Kidney (tissue), 14 donors: ENCODE data around the gene KCNC1. TPM values are rescaled to one million over a fixed set of nuclear protein-coding genes. Genes with fewer than 3 reads are reported as not detected.

Experiments used
- DNase-seq, 5 donors: peaks; one replicate each; pipeline ENCODE4 v3.0.0-alpha.2; 2013 to 2020
- FAIRE-seq: peaks from 2 replicates; lab custom pipeline; 2012; peaks lifted over from hg19 to GRCh38; lab: Jason Lieb, UNC
- H3K27ac ChIP-seq, 2 donors: one replicate each; pipeline ENCODE4 v1.7.0; 2013; ENCODE audit warnings: low read depth in 2 of 2, low read length in 2 of 2, inconsistent platforms in 1 of 2
- H3K27me3 ChIP-seq: one replicate; pipeline ENCODE4 v1.7.1; 2013; ENCODE audit warnings: low read length, inconsistent platforms; ENCODE audit not compliant: control insufficient read depth, insufficient read depth
- H3K36me3 ChIP-seq, 3 donors: one replicate each; pipeline versions ENCODE4 v1.7.0 to v1.7.1; 2013; ENCODE audit warnings: low read length in 3 of 3, control low read depth in 1 of 3, inconsistent platforms in 1 of 3; ENCODE audit not compliant: insufficient read depth in 3 of 3, control insufficient read depth in 2 of 3
- H3K4me1 ChIP-seq, 3 donors: one replicate each; pipeline versions ENCODE4 v1.7.0 to v1.7.1; 2013; ENCODE audit warnings: low read length in 3 of 3, inconsistent platforms in 1 of 3, low read depth in 1 of 3; ENCODE audit not compliant: control insufficient read depth in 2 of 3, insufficient read depth in 2 of 3
- H3K4me3 ChIP-seq, 3 donors: one replicate each; pipeline versions ENCODE4 v1.7.0 to v1.8.1; 2013; ENCODE audit warnings: low read length in 3 of 3, control low read depth in 1 of 3, inconsistent platforms in 1 of 3
- H3K9ac ChIP-seq, 3 donors: one replicate each; pipeline versions ENCODE4 v1.7.0 to v1.7.1; 2013; ENCODE audit warnings: low read length in 3 of 3, control low read depth in 1 of 3, inconsistent platforms in 1 of 3
- H3K9me3 ChIP-seq, 3 donors: one replicate each; pipeline versions ENCODE4 v1.7.0 to v1.7.1; 2013; ENCODE audit warnings: low read length in 3 of 3, control low read depth in 1 of 3, inconsistent platforms in 1 of 3; ENCODE audit not compliant: control insufficient read depth in 2 of 3, insufficient read depth in 1 of 3
- intact Hi-C: fragments of 100-400 bp; cut with DNase I; formaldehyde crosslinking; loops from one replicate; pipeline ENCODE4 v1.11.1; 2022
- polyA plus RNA-seq: library from polyadenylated mRNA; stranded (reverse); fragments of 350-450 nt; fragmentation: Illumina TruSeq; extraction: RNeasy Lipid Tissue Mini Kit (QIAGEN cat#74804); gene quantifications from one replicate; pipeline ENCODE4 v1.2.3, GENCODE V29; 2014; ENCODE audit warnings: low read depth, low replicate concordance; ENCODE audit not compliant: insufficient read depth
- total RNA-seq: library from RNA; stranded (reverse); fragmentation: NEBNext Ultra II Directional; extraction: Animal tissue kit (Norgen Biotek cat#: 25700); gene quantifications from one replicate; pipeline ENCODE4 v1.2.1, GENCODE V29; 2021
- TF ChIP-seq, protein P1 (sequence below): IDR thresholded peaks from 3 replicates; pipeline ENCODE4 v1.5.1; 2012; ENCODE audit warnings: mild to moderate bottlenecking, moderate library complexity, borderline replicate concordance; ENCODE audit not compliant: insufficient read depth; ENCODE audit errors: extremely low read depth
- donor health status: control.
- donor health status: control.
- donor health status: control.
- donor health status: control.
- donor health status: control.
- donor health status: DM: yes; HTN: yes; CAD: no.
- donor health status: Normal renal cell carcinoma (clear cell type).

Gene KCNC1
- total and polyA plus RNA-seq, 2 donors from 2014 or later, result 0.03 TPM; not detected in 1

DNA sequence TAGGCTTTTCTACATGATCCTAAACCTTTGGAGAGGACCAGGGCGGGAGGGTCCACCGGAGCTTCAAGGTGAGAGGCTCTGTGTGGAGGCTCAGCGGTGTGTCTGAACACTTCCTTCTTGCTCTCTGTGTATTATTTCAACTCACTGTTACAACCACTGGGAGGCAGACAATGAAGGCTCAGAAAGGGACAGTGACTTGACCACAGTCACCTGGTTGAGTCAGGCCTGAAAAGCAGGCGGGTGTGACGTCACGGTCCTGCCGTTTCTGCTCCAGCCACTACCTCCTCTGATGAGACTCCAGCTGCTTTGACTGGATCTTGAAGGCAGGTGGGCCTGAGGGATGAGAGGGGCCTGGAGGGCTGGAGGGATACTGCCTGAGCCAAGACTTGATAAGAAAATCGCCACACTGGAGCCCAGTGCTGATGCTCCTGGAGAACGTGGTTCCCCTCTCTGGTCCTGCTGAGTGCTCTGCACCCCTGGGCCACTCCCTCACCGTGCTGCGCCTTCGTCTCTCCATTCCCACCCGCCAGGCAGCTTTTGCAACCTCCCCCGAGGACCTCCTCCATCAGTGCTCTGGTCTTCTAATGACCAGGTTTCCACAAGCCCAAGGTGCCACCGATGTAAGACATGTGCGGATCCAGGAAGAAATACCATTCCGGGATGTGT is 27.9 kb downstream of the KCNC1 start:
- no peak overlapping the region for H3K27ac ChIP-seq
- H3K4me1 ChIP-seq, result no peaks in the 10 kb centered on the region
- no peak overlapping the region for H3K4me3 ChIP-seq
- TF ChIP-seq, protein P1, sequence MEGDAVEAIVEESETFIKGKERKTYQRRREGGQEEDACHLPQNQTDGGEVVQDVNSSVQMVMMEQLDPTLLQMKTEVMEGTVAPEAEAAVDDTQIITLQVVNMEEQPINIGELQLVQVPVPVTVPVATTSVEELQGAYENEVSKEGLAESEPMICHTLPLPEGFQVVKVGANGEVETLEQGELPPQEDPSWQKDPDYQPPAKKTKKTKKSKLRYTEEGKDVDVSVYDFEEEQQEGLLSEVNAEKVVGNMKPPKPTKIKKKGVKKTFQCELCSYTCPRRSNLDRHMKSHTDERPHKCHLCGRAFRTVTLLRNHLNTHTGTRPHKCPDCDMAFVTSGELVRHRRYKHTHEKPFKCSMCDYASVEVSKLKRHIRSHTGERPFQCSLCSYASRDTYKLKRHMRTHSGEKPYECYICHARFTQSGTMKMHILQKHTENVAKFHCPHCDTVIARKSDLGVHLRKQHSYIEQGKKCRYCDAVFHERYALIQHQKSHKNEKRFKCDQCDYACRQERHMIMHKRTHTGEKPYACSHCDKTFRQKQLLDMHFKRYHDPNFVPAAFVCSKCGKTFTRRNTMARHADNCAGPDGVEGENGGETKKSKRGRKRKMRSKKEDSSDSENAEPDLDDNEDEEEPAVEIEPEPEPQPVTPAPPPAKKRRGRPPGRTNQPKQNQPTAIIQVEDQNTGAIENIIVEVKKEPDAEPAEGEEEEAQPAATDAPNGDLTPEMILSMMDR, result no peak
- no peak for DNase-seq
- H3K27me3 ChIP-seq, result no peaks in the 10 kb centered on the region
- no peaks in the 10 kb centered on the region for H3K9me3 ChIP-seq
- no peaks in the 10 kb centered on the region for H3K36me3 ChIP-seq
- no peak overlapping the region for H3K9ac ChIP-seq
- no peak for FAIRE-seq
- intact Hi-C loops, result no loop called here

DNA sequence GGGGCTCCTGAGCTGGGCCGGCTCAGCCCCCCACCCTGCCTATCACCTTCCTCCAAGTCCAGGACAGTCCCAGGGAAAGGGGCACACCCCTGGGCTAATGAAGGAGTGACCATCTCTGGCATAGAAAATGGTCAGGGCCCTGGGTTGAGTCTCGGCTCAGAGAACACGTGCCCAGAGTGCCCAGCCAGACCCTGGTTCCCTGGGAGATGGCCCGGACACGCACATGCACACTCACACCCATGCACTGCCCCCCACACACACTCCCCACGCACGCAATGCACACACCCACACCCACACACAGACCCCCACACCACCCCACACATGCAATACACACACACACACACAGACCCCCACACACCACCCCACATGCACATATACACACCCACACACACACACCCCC is 28.7 kb downstream of the KCNC1 start:
- TF ChIP-seq, protein P1, result no peak
- Histone ChIP-seq H3K36me3 (no peaks in the 10 kb centered on the region), H3K4me1 (no peaks in the 10 kb centered on the region), H3K4me3 (no peak overlapping the region), H3K9me3 (no peaks in the 10 kb centered on the region), H3K27me3 (no peaks in the 10 kb centered on the region), H3K9ac (no peak overlapping the region), H3K27ac (no peak overlapping the region)
- intact Hi-C loops, result no loop called here
- FAIRE-seq (no peak), DNase-seq (peak in 1 of 5 donors; percentile 57)

DNA sequence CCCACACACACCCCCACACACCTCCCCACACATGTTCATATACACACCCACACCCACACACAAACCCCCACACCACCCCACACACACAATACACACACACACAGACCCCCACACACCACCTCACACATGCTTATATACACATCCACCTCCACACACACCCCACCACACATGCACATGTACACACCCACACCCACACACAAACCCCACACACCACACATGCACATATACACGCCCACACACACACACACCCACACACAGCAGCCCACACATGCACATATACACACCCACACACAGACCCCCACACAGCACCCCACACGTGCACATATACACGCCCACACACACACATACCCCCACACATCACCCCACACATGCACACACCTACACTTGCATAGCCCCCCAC is 29.1 kb downstream of the KCNC1 start:
- Histone ChIP-seq H3K4me1 (no peaks in the 10 kb centered on the region), H3K4me3 (no peak overlapping the region), H3K9me3 (no peaks in the 10 kb centered on the region), H3K27ac (no peak overlapping the region), H3K9ac (no peak overlapping the region), H3K36me3 (no peaks in the 10 kb centered on the region), H3K27me3 (no peaks in the 10 kb centered on the region)
- TF ChIP-seq, protein P1, result no peak
- no peak for FAIRE-seq
- intact Hi-C loops, result no loop called here
- DNase-seq, result no peak
